ENCODE data around the gene NDUFS6.

GRCh38 chr5:1755321-1755949 is 45.8 kb upstream of the NDUFS6 start:
- no peak for TF ChIP-seq NFIC (IDR thresholded peaks at IDR 0.05)
- no peak for TF ChIP-seq CREB1 (IDR thresholded peaks at IDR 0.05; ENCODE audit: low read depth)
- no peak for TF ChIP-seq MAX (IDR thresholded peaks at IDR 0.05)
- TF ChIP-seq EP300 (IDR thresholded peaks at IDR 0.05; ENCODE audit: borderline replicate concordance) = no peak
- TF ChIP-seq YY1 (IDR thresholded peaks at IDR 0.05; ENCODE audit: low read depth) = no peak
- TF ChIP-seq TCF12 (IDR thresholded peaks at IDR 0.05; ENCODE audit: low read depth) = no peak
- no peak for TF ChIP-seq TAF1 (IDR thresholded peaks at IDR 0.05; ENCODE audit: low read depth)
- TF ChIP-seq CEBPB (IDR thresholded peaks at IDR 0.05) = no peak
- TF ChIP-seq RAD21 (IDR thresholded peaks at IDR 0.05; ENCODE audit: low read depth) = no peak
- TF ChIP-seq EGR1 (IDR thresholded peaks at IDR 0.05) = no peak
- TF ChIP-seq USF1 (IDR thresholded peaks at IDR 0.05) = no peak
- TF ChIP-seq FOXM1 (IDR thresholded peaks at IDR 0.05; ENCODE audit: borderline replicate concordance, low read depth) = no peak

Measured in Ishikawa (cell line).